Measurements from ENCODE around the gene RGS9. TPM values are rescaled to one million over a fixed set of nuclear protein-coding genes. Genes with fewer than 3 reads are reported as not detected.

RGS9 gene
- total and polyA plus RNA-seq, 8 donors = 1.2 to 13.9 (median 3.4) TPM

GRCh38 chr17:65235284-65235683 is 98.1 kb downstream of the RGS9 start:
- FAIRE-seq = no peak
- intact Hi-C loops (cut with DNase I) = no loop called here
- 60 to 66% methylated on average over 2 of the region's 2 CpGs for WGBS, 2 donors

GRCh38 chr17:65236321-65236720 is 99.2 kb downstream of the RGS9 start:
- no peak for TF ChIP-seq CTCF (IDR thresholded peaks at IDR 0.05)
- Histone ChIP-seq H3K4me1 (no peaks in the 10 kb centered on the region), H3K4me3 (no peak overlapping the region), H3K9me3 (no peaks in the 10 kb centered on the region), H3K27ac (no peak overlapping the region), H3K36me3 (no peaks in the 10 kb centered on the region), H3K27me3 (no peaks in the 10 kb centered on the region)
- no peak for ATAC-seq
- FAIRE-seq = no peak
- DNase-seq = no peak
- intact Hi-C loops (cut with DNase I) = no loop called here
- 50 to 65% methylated on average over 1 of the region's 1 CpG for WGBS, 2 donors

More at GRCh38 chr17:65235284-65235683, 98.1 kb downstream of the RGS9 start:
- DNase-seq (no peak), ATAC-seq (no peak)
- Histone ChIP-seq H3K4me1 (no peaks in the 10 kb centered on the region), H3K4me3 (no peak overlapping the region), H3K27me3 (no peaks in the 10 kb centered on the region), H3K9me3 (no peaks in the 10 kb centered on the region), H3K27ac (no peak overlapping the region), H3K36me3 (no peaks in the 10 kb centered on the region)
- TF ChIP-seq CTCF (IDR thresholded peaks at IDR 0.05) = no peak

- no peak for FAIRE-seq
- peak in 2 of 4 donors; percentile 30 to 32 for ATAC-seq
Observed at GRCh38 chr17:65243838-65244625, 106.9 kb downstream of the RGS9 start.

GRCh38 chr17:65246252-65246651 is 109.1 kb downstream of the RGS9 start:
- intact Hi-C loops (cut with DNase I) = no loop called here
- Histone ChIP-seq H3K4me3 (no peak overlapping the region), H3K27me3 (no peaks in the 10 kb centered on the region), H3K36me3 (no peaks in the 10 kb centered on the region), H3K4me1 (no peaks in the 10 kb centered on the region), H3K9me3 (no peaks in the 10 kb centered on the region), H3K27ac (no peak overlapping the region)
- no peak for TF ChIP-seq CTCF (IDR thresholded peaks at IDR 0.05)
- FAIRE-seq (no peak), DNase-seq (no peak), ATAC-seq (no peak)
- WGBS, 2 donors = 63 to 73% methylated on average over 4 of the region's 4 CpGs

More at GRCh38 chr17:65243838-65244625, 106.9 kb downstream of the RGS9 start:
- TF ChIP-seq CTCF (IDR thresholded peaks at IDR 0.05) = no peak
- Histone ChIP-seq H3K9me3 (no peaks in the 10 kb centered on the region), H3K4me1 (no peaks in the 10 kb centered on the region), H3K4me3 (no peak overlapping the region), H3K27ac (no peak overlapping the region), H3K36me3 (no peaks in the 10 kb centered on the region), H3K27me3 (no peaks in the 10 kb centered on the region)
- WGBS, 2 donors = 48 to 50% methylated on average over 9 of the region's 9 CpGs
- intact Hi-C loops (cut with DNase I) = no loop called here
- DNase-seq = no peak

- Histone ChIP-seq H3K36me3 (no peaks in the 10 kb centered on the region), H3K27ac (no peak overlapping the region), H3K4me3 (no peak overlapping the region), H3K9me3 (no peaks in the 10 kb centered on the region), H3K27me3 (no peaks in the 10 kb centered on the region), H3K4me1 (no peaks in the 10 kb centered on the region)
- FAIRE-seq (no peak), ATAC-seq (no peak), DNase-seq (no peak)
- TF ChIP-seq CTCF (IDR thresholded peaks at IDR 0.05) = no peak
- 92 to 100% methylated on average over 2 of the region's 2 CpGs for WGBS, 2 donors
- intact Hi-C loops (cut with DNase I) = no loop called here
Observed at GRCh38 chr17:65249774-65250173, 112.6 kb downstream of the RGS9 start.

All from pancreas (tissue), 10 donors.